ENCODE measurements around the gene EPGN. TPM values are rescaled to one million over a fixed set of nuclear protein-coding genes. Genes with fewer than 3 reads are reported as not detected.

EPGN gene
- total RNA-seq, 1 donor from 2014 or later: 0.54 TPM

- TF ChIP-seq CTCF (IDR thresholded peaks at IDR 0.05; ENCODE audit: insufficient read depth, low read depth, low read length) (no peak), EZH2 (IDR thresholded peaks at IDR 0.05; ENCODE audit: insufficient read depth, low read length) (no peak)
- no peaks in the 10 kb centered on the region for H3K4me1 ChIP-seq (ENCODE audit: insufficient read depth, low read length)
Observed at GRCh38 chr4:74291471-74291870, 16.8 kb upstream of the EPGN start.

GRCh38 chr4:74292111-74292870 lies 16.0 kb upstream of the EPGN start:
- Histone ChIP-seq H3K9ac (ENCODE audit: low read length) (no peak overlapping the region), H3K79me2 (ENCODE audit: insufficient read depth, low read length) (no peaks in the 10 kb centered on the region), H3K4me1 (ENCODE audit: insufficient read depth, low read length) (no peaks in the 10 kb centered on the region), H3K4me2 (ENCODE audit: low read length) (no peak overlapping the region), H3K27me3 (ENCODE audit: insufficient read depth, low read length) (no peaks in the 10 kb centered on the region), H4K20me1 (ENCODE audit: insufficient read depth, low read length) (no peaks in the 10 kb centered on the region), H2AFZ (ENCODE audit: low read depth, low read length) (no peak overlapping the region), H3K27ac (ENCODE audit: low read depth, low read length) (no peak overlapping the region), H3K4me3 (ENCODE audit: insufficient read depth, low read depth, low read length) (no peak overlapping the region), H3K36me3 (ENCODE audit: insufficient read depth, low read length) (no peaks in the 10 kb centered on the region), H3K9me3 (ENCODE audit: insufficient read depth, low read depth, low read length) (no peaks in the 10 kb centered on the region)
- TF ChIP-seq EZH2 (IDR thresholded peaks at IDR 0.05; ENCODE audit: insufficient read depth, low read length): no peak
- TF ChIP-seq CTCF (IDR thresholded peaks at IDR 0.05; ENCODE audit: insufficient read depth, low read depth, low read length): no peak
- no peaks in the 10 kb centered on the region for H3K27me3 Mint-ChIP-seq (ENCODE audit: low read depth, unreplicated experiment)
- FAIRE-seq: no peak
- H3K36me3 Mint-ChIP-seq (ENCODE audit: low read depth, unreplicated experiment): peaks cover 2% of the 10 kb centered on the region
- H3K4me1 Mint-ChIP-seq (ENCODE audit: low read depth, unreplicated experiment): peaks cover 19% of the 10 kb centered on the region
- DNase-seq (ENCODE audit: low read depth): peak; percentile 11
- H3K27ac Mint-ChIP-seq (ENCODE audit: unreplicated experiment): peak overlapping the region; percentile 15
- peak overlapping the region; percentile 12 for H3K4me3 Mint-ChIP-seq (ENCODE audit: unreplicated experiment)
- no peaks in the 10 kb centered on the region for H3K9me3 Mint-ChIP-seq (ENCODE audit: unreplicated experiment)

More at GRCh38 chr4:74291471-74291870, 16.8 kb upstream of the EPGN start:
- H3K9me3 Mint-ChIP-seq (ENCODE audit: unreplicated experiment): no peaks in the 10 kb centered on the region
- no peaks in the 10 kb centered on the region for H3K36me3 ChIP-seq (ENCODE audit: insufficient read depth, low read length)
- H3K9ac ChIP-seq (ENCODE audit: low read length): no peak overlapping the region
- no peak overlapping the region for H3K27ac ChIP-seq (ENCODE audit: low read depth, low read length)
- peaks cover 2% of the 10 kb centered on the region for H3K36me3 Mint-ChIP-seq (ENCODE audit: low read depth, unreplicated experiment)
- no peak overlapping the region for H2AFZ ChIP-seq (ENCODE audit: low read depth, low read length)
- no peak overlapping the region for H3K27ac Mint-ChIP-seq (ENCODE audit: unreplicated experiment)
- no peaks in the 10 kb centered on the region for H3K9me3 ChIP-seq (ENCODE audit: insufficient read depth, low read depth, low read length)
- no peaks in the 10 kb centered on the region for H3K79me2 ChIP-seq (ENCODE audit: insufficient read depth, low read length)
- FAIRE-seq: no peak
- H4K20me1 ChIP-seq (ENCODE audit: insufficient read depth, low read length): no peaks in the 10 kb centered on the region
- peaks cover 26% of the 10 kb centered on the region for H3K4me1 Mint-ChIP-seq (ENCODE audit: low read depth, unreplicated experiment)
- H3K4me3 ChIP-seq (ENCODE audit: insufficient read depth, low read depth, low read length): no peak overlapping the region
- H3K4me2 ChIP-seq (ENCODE audit: low read length): no peak overlapping the region
- H3K27me3 Mint-ChIP-seq (ENCODE audit: low read depth, unreplicated experiment): no peaks in the 10 kb centered on the region
- H3K27me3 ChIP-seq (ENCODE audit: insufficient read depth, low read length): no peaks in the 10 kb centered on the region
- DNase-seq (ENCODE audit: low read depth): no peak
- H3K4me3 Mint-ChIP-seq (ENCODE audit: unreplicated experiment): no peak overlapping the region

- no peak overlapping the region for H3K4me3 Mint-ChIP-seq (ENCODE audit: unreplicated experiment)
- no peaks in the 10 kb centered on the region for H3K4me1 ChIP-seq (ENCODE audit: insufficient read depth, low read length)
- H3K9me3 Mint-ChIP-seq (ENCODE audit: unreplicated experiment): no peaks in the 10 kb centered on the region
- H3K36me3 ChIP-seq (ENCODE audit: insufficient read depth, low read length): no peaks in the 10 kb centered on the region
- H2AFZ ChIP-seq (ENCODE audit: low read depth, low read length): no peak overlapping the region
- no peaks in the 10 kb centered on the region for H3K9me3 ChIP-seq (ENCODE audit: insufficient read depth, low read depth, low read length)
- no peaks in the 10 kb centered on the region for H3K79me2 ChIP-seq (ENCODE audit: insufficient read depth, low read length)
- no peak for TF ChIP-seq CTCF (IDR thresholded peaks at IDR 0.05; ENCODE audit: insufficient read depth, low read depth, low read length)
- no peak for TF ChIP-seq EZH2 (IDR thresholded peaks at IDR 0.05; ENCODE audit: insufficient read depth, low read length)
- DNase-seq (ENCODE audit: low read depth) (peak; percentile 13), FAIRE-seq (no peak)
- H3K4me1 Mint-ChIP-seq (ENCODE audit: low read depth, unreplicated experiment): peaks cover 19% of the 10 kb centered on the region
- H3K27me3 ChIP-seq (ENCODE audit: insufficient read depth, low read length): no peaks in the 10 kb centered on the region
- H3K27ac ChIP-seq (ENCODE audit: low read depth, low read length): no peak overlapping the region
- no peaks in the 10 kb centered on the region for H3K27me3 Mint-ChIP-seq (ENCODE audit: low read depth, unreplicated experiment)
- H3K4me2 ChIP-seq (ENCODE audit: low read length): no peak overlapping the region
- no peak overlapping the region for H3K4me3 ChIP-seq (ENCODE audit: insufficient read depth, low read depth, low read length)
- no peaks in the 10 kb centered on the region for H3K36me3 Mint-ChIP-seq (ENCODE audit: low read depth, unreplicated experiment)
- H3K9ac ChIP-seq (ENCODE audit: low read length): no peak overlapping the region
- no peaks in the 10 kb centered on the region for H4K20me1 ChIP-seq (ENCODE audit: insufficient read depth, low read length)
- peak overlapping the region; percentile 15 for H3K27ac Mint-ChIP-seq (ENCODE audit: unreplicated experiment)
Observed at GRCh38 chr4:74293558-74293957, 14.7 kb upstream of the EPGN start.

All from astrocyte (in vitro differentiated cells and primary cell).